EL (cell line): Measurements from ENCODE around the gene PVRIG.
A peak's percentile ranks its signal among the peaks of the same experiment; 100 is the strongest.
"Not testable (repeated sequence)": the region's sequence is repeated elsewhere in the genome, so short reads cannot be mapped to it uniquely, and the experiment has no call there.

ENCODE experiments used
- DNase-seq: peaks from one replicate; pipeline ENCODE4 v3.0.0-alpha.2; 2016

The PVRIG gene

DNA sequence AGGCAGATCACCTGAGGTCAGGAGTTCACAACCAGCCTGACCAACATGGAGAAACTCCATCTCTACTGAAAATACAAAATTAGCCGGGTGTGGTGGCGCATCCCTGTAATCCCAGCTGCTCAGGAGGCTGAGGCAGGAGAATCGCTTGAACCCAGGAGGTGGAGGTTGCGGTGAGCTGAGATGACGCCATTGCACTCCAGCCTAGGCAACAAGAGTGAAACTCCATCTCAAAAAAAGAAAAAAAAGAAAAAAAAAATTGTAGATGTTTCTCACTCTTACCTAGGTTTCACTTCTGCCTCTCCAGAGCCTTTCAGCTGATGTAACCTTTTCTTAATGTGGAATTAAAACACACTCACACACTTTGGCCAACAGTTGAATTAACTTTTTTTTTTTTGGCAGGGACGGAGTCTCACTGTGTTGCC, 23.8 kb upstream of the PVRIG start:
- DNase-seq, result not testable (repeated sequence)

- no peak for DNase-seq
Observed at GRCh38 chr7:100198266-100198665, 21.5 kb upstream of the PVRIG start.

- DNase-seq, result no peak
Observed at GRCh38 chr7:100200693-100201092, 19.1 kb upstream of the PVRIG start.

DNA sequence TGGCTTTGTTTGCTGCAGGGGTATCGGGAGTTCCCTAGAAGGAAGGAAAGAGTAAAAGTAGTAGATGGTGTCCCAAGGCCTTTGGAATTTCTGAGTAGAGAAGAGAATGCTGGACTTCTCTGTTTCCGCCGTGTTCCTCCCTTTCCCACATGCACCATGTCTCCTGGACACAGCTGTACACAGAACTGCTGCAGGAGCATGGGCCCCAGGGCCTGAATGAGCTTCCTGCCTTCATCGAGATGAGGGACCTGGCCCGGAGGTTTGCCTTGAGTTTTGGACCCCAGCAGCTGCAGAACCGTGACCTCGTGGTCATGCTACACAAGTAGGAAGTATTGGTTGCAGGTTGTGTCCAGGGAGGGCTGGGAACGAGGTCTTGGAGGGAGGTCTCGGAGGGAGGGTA, 15.3 kb upstream of the PVRIG start:
- DNase-seq, result no peak

DNA sequence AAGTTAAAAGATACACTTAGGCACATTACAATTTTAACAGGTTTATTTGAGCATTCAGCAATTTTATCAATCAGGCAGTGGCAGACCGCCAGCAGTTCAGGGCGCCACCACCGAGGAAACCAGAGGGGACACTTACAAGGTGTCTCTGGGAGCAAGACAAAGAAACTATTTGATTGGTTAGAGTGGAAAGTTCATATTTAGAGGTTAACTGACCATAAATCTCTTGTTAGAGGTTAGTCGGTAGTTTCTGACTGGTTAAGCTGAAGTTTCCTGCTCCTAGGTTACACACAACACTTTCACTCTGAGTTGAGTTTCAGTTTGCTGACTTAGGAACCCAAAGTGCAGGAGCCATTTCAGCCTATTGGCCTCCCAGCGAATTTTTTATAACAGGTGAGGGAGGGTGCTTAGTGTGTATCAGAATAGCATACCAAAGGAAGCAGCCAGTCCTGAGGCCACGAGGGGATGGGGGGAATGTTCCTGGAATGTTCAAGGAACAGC, 10.8 kb upstream of the PVRIG start:
- no peak for DNase-seq

DNA sequence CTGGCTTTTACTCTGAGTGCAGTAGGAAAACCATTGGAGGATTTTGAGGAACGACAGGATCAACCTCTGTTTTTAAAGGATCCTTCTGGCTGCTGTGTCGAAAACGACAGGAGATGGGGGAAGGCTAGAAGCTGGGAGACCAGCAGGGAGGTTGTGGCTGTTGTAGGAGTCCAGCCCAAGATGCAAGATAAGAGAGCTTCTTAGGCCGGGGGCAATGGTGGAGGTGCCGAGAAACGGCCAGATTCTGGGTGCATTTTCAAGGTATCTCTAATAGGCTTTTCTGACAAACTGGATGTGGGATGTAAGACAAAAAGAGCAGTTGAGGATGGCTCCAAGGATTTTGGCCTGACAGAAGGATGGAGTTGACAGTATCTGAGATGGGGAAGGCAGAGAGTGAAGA, 10.3 kb upstream of the PVRIG start:
- no peak for DNase-seq

DNA sequence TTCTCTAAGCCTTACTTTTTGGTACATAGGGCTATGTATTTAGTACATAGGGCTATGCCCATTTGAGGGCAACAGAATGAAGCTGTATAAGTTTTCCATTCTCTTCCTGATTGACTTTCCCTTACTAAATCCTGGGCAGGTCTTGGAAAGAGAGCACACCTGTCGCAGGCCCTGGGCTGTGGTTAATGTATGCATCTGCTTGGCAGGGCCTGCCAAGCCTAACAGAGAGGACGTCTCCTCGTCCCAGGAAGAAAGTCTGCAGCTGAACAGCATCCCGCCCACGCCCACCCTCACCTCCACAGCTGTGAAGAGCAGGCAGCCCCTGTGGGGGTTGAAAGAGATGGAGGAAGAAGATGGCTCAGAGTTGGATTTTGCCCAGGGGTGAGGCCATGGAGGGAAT, 8.9 kb upstream of the PVRIG start:
- no peak for DNase-seq

- no peak for DNase-seq
Observed at GRCh38 chr7:100211342-100211780, 8.4 kb upstream of the PVRIG start.

GRCh38 chr7:100212631-100213286, 7.0 kb upstream of the PVRIG start:
- DNase-seq, result no peak

DNA sequence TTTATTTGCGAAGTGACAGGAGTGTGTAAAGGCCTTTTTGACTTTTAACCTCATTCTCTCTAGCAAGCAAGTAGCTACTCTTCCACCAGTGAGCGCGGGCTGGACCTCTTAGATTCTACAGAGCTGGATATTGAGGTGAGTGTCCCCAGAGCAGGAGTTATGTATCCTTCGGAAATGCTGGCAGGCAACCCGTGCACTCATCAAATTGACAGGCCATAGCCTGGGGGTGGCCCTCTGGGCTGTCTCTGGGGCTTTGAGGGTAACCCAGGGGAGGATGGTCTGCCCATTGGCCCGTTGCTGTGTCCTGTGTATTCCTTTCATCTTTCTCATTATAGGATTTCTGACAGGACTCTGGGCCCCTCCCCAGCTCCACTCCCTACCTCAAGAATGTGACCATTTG, 6.1 kb upstream of the PVRIG start:
- DNase-seq, result no peak

DNA sequence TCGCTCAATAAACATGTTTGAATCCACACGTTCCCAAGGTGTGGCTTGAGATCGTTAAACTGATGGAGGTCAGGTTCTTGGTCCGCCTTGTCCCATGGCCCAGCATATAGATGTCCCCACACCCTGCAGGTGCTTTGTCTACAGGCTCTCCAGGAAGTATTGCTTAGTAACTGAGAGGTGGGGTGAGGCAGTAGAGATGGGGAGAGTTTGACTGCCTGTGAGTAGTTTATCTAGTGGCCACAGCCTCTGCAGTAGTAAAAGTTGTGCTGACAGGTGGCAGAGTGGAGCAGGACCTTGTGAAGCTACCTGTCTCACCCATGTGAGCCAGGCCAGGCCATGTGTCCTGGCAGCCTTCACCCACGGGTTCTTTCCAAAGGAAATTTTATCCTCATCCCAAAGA, 5.4 kb upstream of the PVRIG start:
- DNase-seq, result not testable (repeated sequence)

GRCh38 chr7:100215895-100216294, 3.9 kb upstream of the PVRIG start:
- no peak for DNase-seq

DNA sequence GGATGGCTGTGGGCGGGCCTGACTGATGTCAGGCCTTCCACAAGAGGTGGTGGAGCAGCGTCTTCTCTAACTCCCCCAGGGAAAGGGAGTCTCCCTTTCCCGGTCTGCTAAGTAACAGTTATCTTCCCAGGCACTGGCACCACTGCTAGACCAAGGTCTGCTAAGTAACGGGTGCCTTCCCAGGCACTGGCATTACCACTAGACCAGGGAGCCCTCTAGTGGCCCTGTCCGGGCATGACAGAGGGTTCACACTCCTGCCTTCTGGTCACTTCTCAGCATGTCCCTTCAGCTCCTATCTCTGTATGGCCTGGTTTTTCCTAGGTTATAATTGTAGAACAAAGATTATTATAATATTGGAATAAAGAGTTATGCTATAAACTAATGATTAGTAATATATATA, 1.8 kb upstream of the PVRIG start:
- peak; percentile 38 for DNase-seq

DNA sequence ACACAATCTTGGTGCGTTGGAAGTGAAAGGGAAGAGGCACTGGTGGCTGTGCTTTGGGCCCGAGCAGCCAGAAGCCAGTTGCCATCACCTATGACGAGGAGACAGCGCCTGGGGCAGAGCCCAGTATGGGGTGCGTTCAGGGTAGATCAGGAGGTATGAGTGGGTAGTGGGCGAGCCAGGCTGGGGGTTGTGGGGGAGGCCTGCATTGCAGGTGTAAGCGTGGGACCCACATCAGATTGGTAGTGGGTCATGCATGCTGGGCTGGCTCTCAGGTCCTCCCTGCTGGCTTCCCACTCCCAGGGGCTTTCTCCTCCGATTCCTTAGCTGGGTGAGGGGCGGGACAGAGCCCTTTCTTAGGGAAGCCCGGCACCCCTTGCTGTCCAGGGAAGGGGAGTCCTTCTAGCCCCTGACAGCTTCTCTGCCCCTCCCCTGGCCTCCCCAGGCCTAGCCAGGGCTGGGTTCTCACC, 445 bp upstream of the PVRIG start:
- no peak for DNase-seq

GRCh38 chr7:100220586-100221230, 959 bp downstream of the PVRIG start:
- DNase-seq, result no peak

DNA sequence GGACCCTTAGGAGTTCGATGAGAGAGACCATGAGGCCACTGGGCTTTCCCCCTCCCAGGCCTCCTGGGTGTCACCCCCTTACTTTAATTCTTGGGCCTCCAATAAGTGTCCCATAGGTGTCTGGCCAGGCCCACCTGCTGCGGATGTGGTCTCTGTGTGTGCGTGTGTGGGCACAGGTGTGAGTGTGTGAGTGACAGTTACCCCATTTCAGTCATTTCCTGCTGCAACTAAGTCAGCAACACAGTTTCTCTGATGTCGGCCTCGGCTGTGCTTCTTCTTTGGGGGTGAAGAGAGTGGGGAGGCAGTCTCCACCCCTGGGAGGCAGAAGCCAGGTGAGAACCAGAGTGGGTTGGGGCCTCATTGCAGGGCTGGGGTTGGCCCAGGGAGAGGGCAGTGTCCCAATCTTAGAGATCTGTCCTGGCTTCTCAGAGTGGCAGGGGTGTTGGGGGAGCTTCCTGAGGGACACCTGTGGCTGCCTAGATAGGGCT, 1.5 kb downstream of the PVRIG start:
- DNase-seq, result no peak

DNA sequence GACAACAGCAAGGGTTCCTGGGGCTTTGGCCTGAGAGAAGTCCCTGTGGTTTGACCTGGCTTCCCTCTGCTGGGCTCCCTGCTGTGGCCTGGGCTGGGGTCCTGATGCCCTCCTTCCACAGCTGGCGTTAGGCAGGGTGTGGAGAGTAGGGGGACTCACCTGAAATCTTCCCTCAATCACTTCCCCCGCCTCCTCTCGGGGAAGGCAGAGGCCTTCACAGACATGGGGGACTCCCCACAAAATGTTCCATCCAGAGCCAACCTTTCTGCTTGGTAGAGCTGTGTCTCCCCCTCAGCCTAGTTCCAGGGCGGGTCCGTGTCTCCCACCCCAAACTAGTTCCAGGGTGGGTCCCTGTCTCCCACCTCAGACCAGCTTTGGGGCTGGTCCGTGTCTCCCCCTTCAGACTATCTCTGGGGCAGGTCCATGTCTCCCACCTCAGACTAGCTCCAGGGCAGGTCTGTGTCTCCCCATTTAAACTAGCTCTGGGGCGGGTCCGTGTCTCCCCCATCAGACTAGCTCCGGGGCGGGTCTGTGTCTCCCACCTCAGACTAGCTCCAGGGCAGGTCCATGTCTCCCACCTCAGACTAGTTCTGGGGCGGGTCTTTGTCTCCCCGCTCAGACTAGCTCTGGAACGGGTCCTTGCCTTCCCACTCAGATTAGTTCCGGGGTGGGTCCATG, 2.2 kb downstream of the PVRIG start:
- no peak for DNase-seq

DNA sequence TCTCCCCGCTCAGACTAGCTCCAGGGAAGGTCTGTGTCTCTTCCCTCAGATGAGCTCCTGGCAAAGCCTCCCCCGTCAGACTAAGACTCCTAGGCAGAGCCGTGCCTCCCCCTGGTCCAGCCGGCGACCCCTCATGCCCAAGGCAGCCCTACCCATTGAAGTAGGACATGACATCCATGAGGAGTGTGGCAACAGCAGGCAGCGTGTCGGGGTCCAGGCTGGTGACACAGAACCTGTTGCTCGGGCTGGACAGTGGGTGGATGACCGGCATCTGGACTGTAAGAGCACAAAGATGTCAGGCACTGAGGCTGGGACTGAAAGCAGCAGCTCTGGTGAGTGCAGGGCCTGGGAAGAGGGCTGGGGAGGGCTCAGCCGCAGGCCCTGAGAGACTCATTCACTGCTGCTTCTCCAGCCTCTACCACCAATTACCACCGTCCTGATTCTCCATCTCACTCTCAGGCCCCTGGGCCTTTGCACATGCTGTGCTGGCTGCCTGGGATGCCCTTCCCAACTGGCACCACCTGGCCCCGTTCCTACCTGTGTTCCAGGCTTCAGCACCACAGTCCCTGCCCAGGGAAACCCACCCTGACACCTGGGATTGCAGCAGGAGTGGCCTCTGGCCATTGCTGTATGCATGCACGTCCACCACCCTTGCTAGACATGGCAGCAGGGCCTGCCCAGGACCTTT, 2.8 kb downstream of the PVRIG start:
- no peak for DNase-seq

GRCh38 chr7:100223376-100223927, 3.7 kb downstream of the PVRIG start:
- DNase-seq, result not testable (repeated sequence)

- not testable (repeated sequence) for DNase-seq
Observed at GRCh38 chr7:100224891-100225290, 5.1 kb downstream of the PVRIG start.

GRCh38 chr7:100234660-100235317, 15.0 kb downstream of the PVRIG start:
- not testable (repeated sequence) for DNase-seq

DNA sequence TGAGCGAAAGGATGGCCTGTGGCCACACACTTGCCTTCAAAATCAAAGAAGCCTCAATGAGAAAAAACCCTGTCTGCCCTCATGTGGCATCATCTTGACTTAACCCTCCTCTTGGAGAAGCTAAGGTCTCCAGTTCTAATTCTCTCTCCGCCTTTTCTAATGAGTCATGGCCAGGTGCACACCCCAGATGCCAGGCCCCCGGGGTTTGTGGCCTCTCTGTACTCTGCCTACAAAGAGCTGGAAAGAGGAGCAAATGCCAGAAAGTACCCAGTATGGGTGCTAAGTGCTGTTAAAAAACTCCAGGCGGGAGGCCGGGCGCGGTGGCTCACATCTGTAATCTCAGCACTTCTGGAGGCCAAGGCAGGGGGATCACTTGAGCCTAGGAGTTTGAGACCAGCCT, 20.2 kb downstream of the PVRIG start:
- not testable (repeated sequence) for DNase-seq
